ENCODE results near the gene ZNF777.

ZNF777 gene

GRCh38 chr7:149475121-149476045 lies 14.5 kb upstream of the ZNF777 start:
- DNase-seq: no peak

GRCh38 chr7:149474309-149475120 lies 13.7 kb upstream of the ZNF777 start:
- no peak for DNase-seq

GRCh38 chr7:149473251-149473650 lies 12.4 kb upstream of the ZNF777 start:
- no peak for DNase-seq

GRCh38 chr7:149471289-149471953 lies 10.6 kb upstream of the ZNF777 start:
- DNase-seq: no peak

DNA sequence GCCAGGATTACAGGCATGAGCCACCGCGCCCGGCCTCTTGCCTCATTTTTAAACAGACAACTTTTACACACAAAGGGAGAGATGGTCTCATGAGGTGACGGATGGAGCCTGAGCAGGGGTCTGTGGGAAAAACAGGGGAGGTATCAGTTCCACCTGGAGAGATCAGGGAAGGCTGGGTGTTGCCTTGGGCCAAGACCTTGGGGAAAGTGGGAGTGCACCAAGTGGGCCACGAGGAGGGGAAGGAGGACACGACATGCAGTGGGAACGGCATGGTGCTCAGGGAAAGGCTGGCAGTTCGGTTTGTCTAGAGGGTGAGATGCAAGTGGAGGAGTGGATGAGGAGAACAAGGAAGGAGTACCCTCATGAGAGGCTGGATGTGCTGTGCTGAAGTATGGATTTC lies 8.9 kb upstream of the ZNF777 start:
- no peak for DNase-seq

DNA sequence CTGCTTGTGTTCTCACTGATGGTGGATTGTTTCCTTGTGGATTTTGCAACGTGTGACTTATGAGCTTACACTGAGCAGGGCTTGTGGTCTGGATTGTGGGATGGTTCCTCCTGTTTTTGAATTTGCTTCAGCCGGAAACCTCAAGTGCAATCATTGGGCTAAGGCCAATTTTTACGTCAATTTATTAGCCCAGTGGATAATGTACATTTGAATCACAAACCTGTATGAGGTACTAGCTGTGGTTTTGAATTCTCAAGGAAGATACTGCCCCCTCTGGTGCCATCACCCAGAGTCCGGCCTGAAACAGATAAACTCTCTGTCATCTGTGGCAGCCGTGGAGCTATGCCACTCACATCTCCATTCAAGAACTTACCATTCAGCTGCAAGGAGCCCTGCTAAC lies 7.3 kb upstream of the ZNF777 start:
- no peak for DNase-seq

- no peak for DNase-seq
These were observed 6.5 kb upstream of the ZNF777 start for GRCh38 chr7:149467321-149467859.

GRCh38 chr7:149466364-149466763 lies 5.5 kb upstream of the ZNF777 start:
- DNase-seq: no peak

- no peak for DNase-seq
These were observed 2.8 kb upstream of the ZNF777 start for GRCh38 chr7:149463500-149464161.

- DNase-seq: no peak
These were observed 1.2 kb upstream of the ZNF777 start for GRCh38 chr7:149462101-149462520.

- peak; percentile 17 for DNase-seq
These were observed 1.1 kb downstream of the ZNF777 start for GRCh38 chr7:149459540-149460452.

- no peak for DNase-seq
These were observed 1.7 kb downstream of the ZNF777 start for GRCh38 chr7:149459201-149459539.

DNA sequence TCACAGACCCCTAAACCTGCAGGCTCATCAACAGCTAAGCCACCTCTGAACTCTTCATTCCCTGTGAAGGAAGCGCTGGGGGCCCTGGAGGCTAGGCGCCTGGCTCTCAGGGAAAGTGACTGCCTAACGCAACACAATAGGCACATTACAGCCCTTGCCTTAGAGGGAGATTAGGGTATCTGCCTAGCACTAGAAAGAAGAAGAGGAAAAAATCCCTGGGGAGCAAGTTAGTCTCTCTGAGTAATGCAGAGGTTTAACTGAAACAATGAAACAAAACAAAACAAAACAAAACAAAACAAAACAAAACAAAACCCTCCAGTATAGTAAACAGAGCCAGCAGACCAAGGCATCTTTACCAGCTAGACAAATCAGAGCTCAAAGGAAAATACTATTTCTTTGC lies 2.6 kb downstream of the ZNF777 start:
- no peak for DNase-seq

DNA sequence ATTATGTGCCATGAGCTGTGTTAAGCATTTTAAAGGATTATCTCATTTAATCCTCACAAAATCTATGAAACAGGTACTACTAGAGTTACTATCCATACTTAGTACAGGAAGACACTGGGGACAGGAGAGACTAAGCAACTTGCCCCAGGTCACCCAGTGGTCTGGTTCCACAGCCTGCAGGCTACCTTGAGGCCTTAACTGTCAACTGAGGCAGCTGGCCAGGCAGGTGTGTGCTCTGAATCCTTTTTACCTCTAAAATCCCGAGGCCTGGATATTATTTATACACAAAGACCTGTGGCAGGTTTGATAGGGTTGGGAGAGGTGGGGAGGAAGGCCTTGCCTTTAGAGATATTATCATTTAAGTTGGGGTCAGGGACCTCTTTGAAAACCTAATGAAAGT lies 3.1 kb downstream of the ZNF777 start:
- DNase-seq: no peak

DNA sequence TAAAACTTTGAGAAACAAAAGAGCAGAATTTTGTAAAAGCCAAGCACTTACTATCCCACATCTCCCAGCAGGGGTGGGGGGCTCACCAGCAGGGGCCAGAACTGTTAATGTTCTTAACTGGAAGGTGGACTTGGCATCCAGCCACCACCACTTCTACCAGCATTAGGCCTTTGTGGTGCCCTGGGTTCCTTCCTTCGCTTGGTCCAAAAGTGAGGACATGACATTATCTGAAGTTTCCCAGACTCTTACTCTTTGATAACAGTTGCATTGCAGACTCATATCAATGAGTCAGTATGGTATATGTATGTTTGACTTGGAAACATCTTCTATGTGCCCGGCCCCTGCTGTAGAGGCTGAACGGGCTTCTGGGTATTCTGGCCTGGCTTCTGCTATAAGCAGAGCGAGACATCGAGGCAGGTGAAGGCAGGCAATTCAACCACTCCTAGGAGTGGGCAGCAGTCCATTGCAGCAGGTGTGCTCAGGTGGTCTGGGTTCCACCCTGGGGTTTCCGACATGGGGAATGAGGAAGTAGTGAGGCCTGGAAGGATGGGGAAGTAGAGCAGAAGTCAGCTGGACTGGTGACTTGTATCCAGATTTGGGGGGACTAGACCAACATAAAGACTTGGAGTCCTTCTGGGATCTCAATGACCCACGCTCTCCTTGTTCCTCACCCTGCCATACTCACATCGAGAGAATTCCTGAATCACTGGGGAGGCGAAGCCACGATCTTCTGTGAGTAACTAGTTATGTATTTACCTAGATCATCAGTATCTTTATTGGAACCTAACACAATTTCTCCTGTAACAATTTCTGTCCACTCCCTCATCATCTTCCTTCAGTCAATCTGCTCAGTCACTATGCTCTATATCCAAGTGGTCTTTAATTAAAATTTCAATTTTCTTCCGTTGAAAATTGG lies 4.1 kb downstream of the ZNF777 start:
- DNase-seq: peak; percentile 74

- no peak for DNase-seq
These were observed 5.5 kb downstream of the ZNF777 start for GRCh38 chr7:149455175-149455950.

- DNase-seq: no peak
These were observed 6.1 kb downstream of the ZNF777 start for GRCh38 chr7:149454750-149455149.

GRCh38 chr7:149454006-149454405 lies 6.9 kb downstream of the ZNF777 start:
- DNase-seq: no peak

DNA sequence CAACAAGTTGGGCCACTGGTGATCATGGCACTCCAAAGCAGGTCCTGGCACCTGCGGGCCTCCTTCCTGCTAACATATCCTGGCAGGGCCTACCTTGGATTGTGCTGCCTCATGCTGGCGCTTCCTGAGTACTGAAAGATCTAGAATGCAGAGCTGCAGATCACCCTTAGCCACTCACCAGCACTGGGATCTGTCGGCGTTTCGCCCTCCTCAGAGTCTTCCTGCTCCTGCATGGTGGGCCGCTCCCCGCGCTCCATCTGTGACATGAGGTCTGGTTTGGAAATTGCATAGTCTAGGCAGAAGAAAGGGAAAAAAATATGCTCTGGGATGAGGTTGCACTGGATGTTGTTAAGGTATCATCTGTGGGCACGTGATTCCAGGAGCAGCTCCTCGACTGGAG lies 10.0 kb downstream of the ZNF777 start:
- DNase-seq: no peak

DNA sequence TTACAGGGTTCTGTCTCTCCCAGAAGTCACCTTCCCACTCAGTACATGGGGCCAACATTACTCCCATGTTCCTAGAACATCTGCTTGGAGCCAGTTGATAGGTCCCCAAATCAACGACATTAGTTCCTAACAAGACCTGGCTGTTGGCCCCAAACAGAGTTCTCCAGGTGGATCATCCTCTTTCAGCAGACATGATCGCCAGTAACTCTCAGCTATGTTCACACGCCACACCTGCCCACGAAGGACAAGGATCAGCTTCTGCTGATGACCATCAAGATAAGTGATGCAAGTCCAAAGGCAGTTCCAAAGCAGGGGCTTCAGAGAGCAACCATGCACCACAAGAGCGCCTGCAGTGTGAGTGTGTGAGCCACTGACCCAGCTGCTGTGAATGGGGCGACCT lies 11.0 kb downstream of the ZNF777 start:
- no peak for DNase-seq

Measured in hematopoietic multipotent progenitor cell treated with erythropoietin and hydrocortisone succinate and interleukin-3 and kit ligand, for 6 days (in vitro differentiated cells).